Neuronal stem cell (in vitro differentiated cells): Measurements from ENCODE around the gene TAPT1.
A peak's percentile ranks its signal among the peaks of the same experiment; 100 is the strongest.

ENCODE experiments used
- DNase-seq: peaks from one replicate; pipeline ENCODE4 v3.0.0-alpha.2; 2013; ENCODE audit warnings: low spot score
- H2AFZ ChIP-seq: one replicate; pipeline ENCODE4 v1.6.1; 2013; ENCODE audit warnings: mild to moderate bottlenecking, low read length, inconsistent platforms
- H2AK5ac ChIP-seq: 2 replicates; pipeline ENCODE4 v1.6.1; 2013; ENCODE audit warnings: low read depth, mild to moderate bottlenecking, inconsistent platforms, low read length, moderate library complexity, mixed read lengths
- H2BK120ac ChIP-seq: 2 replicates; pipeline ENCODE4 v1.6.1; 2013; ENCODE audit warnings: low read depth, mild to moderate bottlenecking, inconsistent platforms, low read length, moderate library complexity, mixed read lengths
- H2BK12ac ChIP-seq: one replicate; pipeline ENCODE4 v1.6.1; 2013; ENCODE audit warnings: low read length, inconsistent platforms
- H2BK15ac ChIP-seq: 2 replicates; pipeline ENCODE4 v1.6.1; 2013; ENCODE audit warnings: mild to moderate bottlenecking, low read length, inconsistent platforms, mixed read lengths
- H2BK5ac ChIP-seq: one replicate; pipeline ENCODE4 v1.6.1; 2013; ENCODE audit warnings: inconsistent platforms, mild to moderate bottlenecking, low read length, moderate library complexity
- H3K14ac ChIP-seq: one replicate; pipeline ENCODE4 v1.6.1; 2013; ENCODE audit warnings: low read length, inconsistent platforms
- H3K18ac ChIP-seq: 2 replicates; pipeline ENCODE4 v1.6.1; 2013; ENCODE audit warnings: low read length, inconsistent platforms
- H3K23ac ChIP-seq: 2 replicates; pipeline ENCODE4 v1.6.1; 2013; ENCODE audit warnings: low read depth, mild to moderate bottlenecking, mixed read lengths, low read length, inconsistent platforms; ENCODE audit not compliant: poor library complexity
- H3K27ac ChIP-seq: replicated peaks from 3 replicates; pipeline ENCODE4 v1.5.1; 2013; ENCODE audit warnings: low read length, inconsistent platforms
- H3K27me3 ChIP-seq, 3 experiments: 2 replicates each; pipeline ENCODE4 v1.6.1; 2013; ENCODE audit warnings: low read length in 3 of 3, mild to moderate bottlenecking in 2 of 3, inconsistent platforms in 1 of 3, low read depth in 1 of 3, mixed read lengths in 1 of 3, moderate library complexity in 1 of 3; ENCODE audit not compliant: control insufficient read depth in 3 of 3, insufficient read depth in 3 of 3
- H3K36me3 ChIP-seq, 2 donors: replicated peaks in 1 of 2; 2 replicates each; pipeline ENCODE4 v1.6.1; 2013; ENCODE audit warnings: low read length in 2 of 2; ENCODE audit not compliant: control insufficient read depth in 2 of 2, insufficient read depth in 2 of 2
- H3K4ac ChIP-seq: 2 replicates; pipeline ENCODE4 v1.6.1; 2013; ENCODE audit warnings: inconsistent platforms, mild to moderate bottlenecking, low read length, moderate library complexity
- H3K4me1 ChIP-seq, 2 donors: 1 replicate in 1 of 2; 2 replicates in 1 of 2; pipeline ENCODE4 v1.6.1; 2013; ENCODE audit warnings: low read length in 2 of 2, low read depth in 1 of 2; ENCODE audit not compliant: control insufficient read depth in 2 of 2, insufficient read depth in 1 of 2
- H3K4me2 ChIP-seq: one replicate; pipeline ENCODE4 v1.6.1; 2013; ENCODE audit warnings: mild to moderate bottlenecking, low read length, inconsistent platforms; ENCODE audit not compliant: insufficient read depth, poor library complexity, severe bottlenecking
- H3K4me3 ChIP-seq, 2 donors: 2 replicates each; pipeline ENCODE4 v1.5.1; 2013; ENCODE audit warnings: low read length in 2 of 2, mild to moderate bottlenecking in 2 of 2, inconsistent platforms in 1 of 2, moderate library complexity in 1 of 2
- H3K79me1 ChIP-seq: one replicate; pipeline ENCODE4 v1.6.1; 2013; ENCODE audit warnings: low read depth, mild to moderate bottlenecking, inconsistent platforms, low read length, moderate library complexity
- H3K9ac ChIP-seq: one replicate; pipeline ENCODE4 v1.6.1; 2013; ENCODE audit warnings: mild to moderate bottlenecking, low read depth, low read length, inconsistent platforms; ENCODE audit not compliant: poor library complexity
- H3K9me3 ChIP-seq, 2 donors: replicated peaks in 1 of 2; 2 replicates each; pipeline versions ENCODE3 to v1.6.1; 2013; ENCODE audit warnings: low read length in 2 of 2, mild to moderate bottlenecking in 2 of 2, inconsistent platforms in 1 of 2, low read depth in 1 of 2, mixed read lengths in 1 of 2, moderate library complexity in 1 of 2; ENCODE audit not compliant: control insufficient read depth in 2 of 2, insufficient read depth in 1 of 2
- H4K8ac ChIP-seq: one replicate; pipeline ENCODE4 v1.6.1; 2013; ENCODE audit warnings: low read depth, mild to moderate bottlenecking, inconsistent platforms, low read length, moderate library complexity
- H4K91ac ChIP-seq: one replicate; pipeline ENCODE4 v1.6.1; 2013; ENCODE audit warnings: low read length, low read depth, mild to moderate bottlenecking, inconsistent platforms; ENCODE audit not compliant: poor library complexity
- WGBS, 2 donors: extraction: QIAGEN DNeasy Blood & Tissue Kit; methylation state at CpG; one replicate each; pipeline ENCODE4 v1.1.7; 2013; ENCODE audit warnings: missing lambda C conversion rate in 2 of 2, mixed read lengths in 1 of 2; ENCODE audit not compliant: insufficient read length in 2 of 2, insufficient replicate concordance in 1 of 2; ENCODE audit errors: extremely low coverage in 2 of 2; 5-methylcytosine and 5-hydroxymethylcytosine counted together

TAPT1 gene

DNA sequence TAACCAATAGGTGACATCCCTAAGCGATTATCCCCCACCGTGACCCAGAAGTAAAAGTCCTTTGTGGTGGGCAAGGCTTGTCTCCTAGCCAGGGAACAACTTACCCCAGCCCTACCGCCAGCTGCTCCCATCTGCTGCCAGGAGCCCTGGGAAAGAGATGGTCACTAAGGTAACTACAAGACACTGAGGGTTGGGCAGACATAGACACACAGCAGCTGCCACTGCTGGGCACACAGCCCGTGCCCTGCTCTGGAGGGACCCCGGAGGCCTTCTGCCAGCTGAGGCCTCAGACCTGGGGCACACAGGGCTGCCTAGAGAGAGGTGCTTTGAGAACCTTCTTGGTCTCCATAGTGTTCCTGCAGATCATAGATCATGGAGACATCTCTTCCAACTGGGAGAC, 89.4 kb downstream of the TAPT1 start:
- no peak overlapping the region for H3K4ac ChIP-seq
- H2AFZ ChIP-seq = no peak overlapping the region
- no peak overlapping the region for H2BK120ac ChIP-seq
- no peak overlapping the region for H2BK5ac ChIP-seq
- H3K14ac ChIP-seq = no peak overlapping the region
- no peak overlapping the region for H2BK12ac ChIP-seq
- no peak overlapping the region for H2AK5ac ChIP-seq
- H2BK15ac ChIP-seq = no peak overlapping the region
- H3K9me3 ChIP-seq = peaks cover 2 to 3% of the 10 kb centered on the region in 2 donors
- H3K4me1 ChIP-seq = no peaks in the 10 kb centered on the region
- WGBS, 2 donors = no CpG with 5 or more reads among the region's 5 CpGs
- peak overlapping the region in 1 of 2 donors; percentile 5 for H3K4me3 ChIP-seq
- H4K91ac ChIP-seq = no peak overlapping the region
- no peaks in the 10 kb centered on the region for H3K79me1 ChIP-seq
- no peaks in the 10 kb centered on the region for H3K36me3 ChIP-seq
- no peak overlapping the region for H4K8ac ChIP-seq
- H3K27ac ChIP-seq = no peak overlapping the region
- H3K9ac ChIP-seq = no peak overlapping the region
- peaks cover 0 to 8% (median 0%) of the 10 kb centered on the region in 3 experiments for H3K27me3 ChIP-seq
- H3K23ac ChIP-seq = no peak overlapping the region
- H3K4me2 ChIP-seq = no peak overlapping the region
- no peak overlapping the region for H3K18ac ChIP-seq
- no peak for DNase-seq

DNA sequence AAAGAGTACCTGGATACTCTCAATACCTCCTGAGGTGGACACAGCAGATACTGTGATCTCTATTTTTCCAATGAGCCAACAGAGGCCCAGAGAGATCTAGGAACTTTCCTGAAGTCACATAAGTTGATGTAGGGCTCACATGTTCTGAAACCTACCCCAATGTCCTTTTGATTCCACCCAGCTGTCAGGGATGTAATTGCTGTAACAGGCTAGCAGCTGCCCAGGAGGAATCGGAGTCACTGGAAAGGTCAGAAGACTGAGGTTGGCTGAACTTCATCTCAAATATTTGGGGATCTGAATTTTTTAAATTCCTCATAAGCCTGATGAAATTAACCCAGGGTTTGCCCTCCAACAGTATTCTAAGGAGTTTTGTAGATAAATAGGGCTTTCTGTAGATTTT, 90.0 kb downstream of the TAPT1 start:
- Histone ChIP-seq H3K36me3 (no peaks in the 10 kb centered on the region), H2BK120ac (no peak overlapping the region), H3K9me3 (peaks cover 2 to 3% of the 10 kb centered on the region in 2 donors), H3K27me3 (peaks cover 0 to 8% (median 0%) of the 10 kb centered on the region in 3 experiments), H2AK5ac (no peak overlapping the region), H2BK5ac (no peak overlapping the region), H3K27ac (no peak overlapping the region), H3K4me3 (no peak overlapping the region), H3K4ac (no peak overlapping the region), H3K14ac (no peak overlapping the region), H2BK15ac (no peak overlapping the region), H3K4me2 (no peak overlapping the region), H3K9ac (no peak overlapping the region), H3K23ac (no peak overlapping the region), H3K18ac (no peak overlapping the region), H4K8ac (no peak overlapping the region), H2AFZ (no peak overlapping the region), H2BK12ac (no peak overlapping the region), H3K79me1 (no peaks in the 10 kb centered on the region), H4K91ac (no peak overlapping the region), H3K4me1 (no peaks in the 10 kb centered on the region)
- WGBS, 2 donors = no CpG with 5 or more reads among the region's 1 CpG
- no peak for DNase-seq

DNA sequence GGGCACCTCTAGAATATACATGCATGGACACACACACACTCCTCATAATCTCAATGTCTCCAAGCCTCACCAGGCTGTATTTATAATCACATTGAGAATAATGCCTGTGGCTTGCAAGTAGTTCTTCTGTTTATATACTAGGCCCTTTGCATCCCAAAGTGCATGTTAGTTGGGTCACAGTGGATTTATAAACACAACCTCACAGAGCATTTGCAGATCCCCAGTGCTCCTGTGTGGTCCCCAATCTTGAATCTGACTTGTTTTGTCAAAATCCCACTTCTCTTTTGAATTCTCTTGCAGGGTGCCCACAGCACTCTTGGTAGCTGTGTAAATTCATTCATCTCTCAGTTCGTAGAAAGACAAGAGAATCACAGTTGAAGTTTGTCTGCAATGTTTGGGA, 92.9 kb downstream of the TAPT1 start:
- Histone ChIP-seq H3K18ac (no peak overlapping the region), H3K4me2 (no peak overlapping the region), H3K79me1 (no peaks in the 10 kb centered on the region), H2BK120ac (no peak overlapping the region), H2AK5ac (no peak overlapping the region), H3K27me3 (peaks cover 0 to 16% (median 0%) of the 10 kb centered on the region in 3 experiments), H3K4me1 (no peaks in the 10 kb centered on the region), H3K4ac (no peak overlapping the region), H3K27ac (no peak overlapping the region), H3K36me3 (no peaks in the 10 kb centered on the region), H3K9me3 (peaks cover 2 to 3% of the 10 kb centered on the region in 2 donors), H4K91ac (no peak overlapping the region), H2AFZ (no peak overlapping the region), H3K14ac (no peak overlapping the region), H3K4me3 (no peak overlapping the region), H2BK15ac (no peak overlapping the region), H2BK5ac (no peak overlapping the region), H4K8ac (no peak overlapping the region), H2BK12ac (no peak overlapping the region), H3K23ac (no peak overlapping the region), H3K9ac (no peak overlapping the region)
- WGBS, 2 donors = no CpG with 5 or more reads among the region's 1 CpG
- no peak for DNase-seq

DNA sequence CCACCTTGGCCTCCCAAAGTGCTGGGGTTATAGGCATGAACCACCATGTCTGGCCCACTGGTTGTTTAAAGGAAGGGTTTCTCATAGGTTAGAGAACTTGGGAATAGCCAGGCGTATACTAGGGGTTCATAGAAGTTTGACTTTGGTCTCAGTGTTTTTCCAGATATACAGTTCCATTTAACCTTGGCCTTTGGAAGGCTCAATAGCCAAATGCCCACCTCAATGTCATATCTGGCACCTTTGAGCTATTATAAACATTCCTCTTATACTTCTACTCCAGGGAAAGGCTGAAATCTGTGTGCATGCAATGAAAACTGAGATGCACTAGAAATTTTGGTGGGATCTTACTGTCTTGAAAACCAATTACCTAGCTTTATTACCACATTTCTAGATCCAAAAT, 95.0 kb downstream of the TAPT1 start:
- no peaks in the 10 kb centered on the region for H3K79me1 ChIP-seq
- peaks cover 0 to 27% (median 0%) of the 10 kb centered on the region in 3 experiments for H3K27me3 ChIP-seq
- no peak overlapping the region for H2AFZ ChIP-seq
- H3K23ac ChIP-seq = no peak overlapping the region
- H2BK15ac ChIP-seq = no peak overlapping the region
- no peak overlapping the region for H3K14ac ChIP-seq
- H3K18ac ChIP-seq = no peak overlapping the region
- no peak overlapping the region for H4K91ac ChIP-seq
- WGBS, 2 donors = no CpG with 5 or more reads among the region's 1 CpG
- peaks cover 2 to 3% of the 10 kb centered on the region in 2 donors for H3K9me3 ChIP-seq
- H2BK12ac ChIP-seq = no peak overlapping the region
- no peak overlapping the region for H3K4ac ChIP-seq
- no peak overlapping the region for H2BK120ac ChIP-seq
- H3K4me1 ChIP-seq = no peaks in the 10 kb centered on the region
- DNase-seq = no peak
- no peak overlapping the region for H3K4me3 ChIP-seq
- no peak overlapping the region for H3K4me2 ChIP-seq
- H2BK5ac ChIP-seq = no peak overlapping the region
- no peaks in the 10 kb centered on the region for H3K36me3 ChIP-seq
- H3K9ac ChIP-seq = no peak overlapping the region
- H3K27ac ChIP-seq = no peak overlapping the region
- H4K8ac ChIP-seq = no peak overlapping the region
- H2AK5ac ChIP-seq = no peak overlapping the region
